CD4-positive, alpha-beta T cell treated with Interleukin-4 for 1 hour (primary cell): ENCODE data around the gene TUBG2.
"Not testable (repeated sequence)": the region's sequence is repeated elsewhere in the genome, so short reads cannot be mapped to it uniquely, and the experiment has no call there.

Experiments
- DNase-seq, 2 donors: peaks; one replicate each; pipeline ENCODE4 v3.0.0-alpha.2; 2020 to 2022

The TUBG2 gene

DNA sequence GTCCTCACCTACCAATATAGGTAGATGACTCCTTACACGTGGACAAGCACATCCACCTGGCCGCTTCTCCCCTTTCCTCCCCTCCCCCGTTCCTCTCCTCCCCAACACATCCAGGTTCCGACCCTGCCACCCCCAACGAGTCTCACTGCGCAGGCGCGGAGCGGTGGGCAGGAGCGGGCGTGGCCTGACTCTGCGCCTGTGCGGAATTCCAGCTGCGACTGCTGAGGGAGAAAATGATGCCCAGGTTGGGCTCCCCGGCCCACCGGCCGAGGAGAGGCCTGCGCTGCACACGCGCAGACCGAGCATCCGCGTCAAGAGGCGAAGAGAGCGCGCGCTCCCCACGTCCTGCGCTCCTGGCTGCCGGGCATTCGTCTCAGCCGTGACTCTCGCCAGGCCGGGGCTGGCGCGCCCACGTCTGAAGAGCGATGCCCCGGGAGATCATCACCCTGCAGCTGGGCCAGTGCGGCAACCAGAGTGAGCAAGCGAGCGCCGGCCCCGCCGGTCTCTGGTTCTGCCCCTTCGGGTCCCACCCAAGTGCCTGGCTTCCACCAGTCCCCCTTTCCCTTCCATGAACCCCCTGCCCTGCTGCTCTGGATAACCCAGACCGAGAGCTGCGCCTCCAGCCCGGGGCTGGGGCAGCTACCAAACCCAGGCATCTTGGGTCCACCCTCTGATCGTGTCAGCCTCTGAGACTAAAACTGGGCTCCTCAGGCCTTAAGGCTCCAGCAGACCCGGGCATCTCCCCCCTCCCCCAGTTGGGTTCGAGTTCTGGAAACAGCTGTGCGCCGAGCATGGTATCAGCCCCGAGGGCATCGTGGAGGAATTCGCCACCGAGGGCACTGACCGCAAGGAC is at the start of gene TUBG2:
Gene TUBG2, plus strand, starts transcription at position 206 of the 853 bp plus-strand sequence. Its CDS starts 220 bp downstream, at position 426.
- DNase-seq: peak; percentile 74 to 82

DNA sequence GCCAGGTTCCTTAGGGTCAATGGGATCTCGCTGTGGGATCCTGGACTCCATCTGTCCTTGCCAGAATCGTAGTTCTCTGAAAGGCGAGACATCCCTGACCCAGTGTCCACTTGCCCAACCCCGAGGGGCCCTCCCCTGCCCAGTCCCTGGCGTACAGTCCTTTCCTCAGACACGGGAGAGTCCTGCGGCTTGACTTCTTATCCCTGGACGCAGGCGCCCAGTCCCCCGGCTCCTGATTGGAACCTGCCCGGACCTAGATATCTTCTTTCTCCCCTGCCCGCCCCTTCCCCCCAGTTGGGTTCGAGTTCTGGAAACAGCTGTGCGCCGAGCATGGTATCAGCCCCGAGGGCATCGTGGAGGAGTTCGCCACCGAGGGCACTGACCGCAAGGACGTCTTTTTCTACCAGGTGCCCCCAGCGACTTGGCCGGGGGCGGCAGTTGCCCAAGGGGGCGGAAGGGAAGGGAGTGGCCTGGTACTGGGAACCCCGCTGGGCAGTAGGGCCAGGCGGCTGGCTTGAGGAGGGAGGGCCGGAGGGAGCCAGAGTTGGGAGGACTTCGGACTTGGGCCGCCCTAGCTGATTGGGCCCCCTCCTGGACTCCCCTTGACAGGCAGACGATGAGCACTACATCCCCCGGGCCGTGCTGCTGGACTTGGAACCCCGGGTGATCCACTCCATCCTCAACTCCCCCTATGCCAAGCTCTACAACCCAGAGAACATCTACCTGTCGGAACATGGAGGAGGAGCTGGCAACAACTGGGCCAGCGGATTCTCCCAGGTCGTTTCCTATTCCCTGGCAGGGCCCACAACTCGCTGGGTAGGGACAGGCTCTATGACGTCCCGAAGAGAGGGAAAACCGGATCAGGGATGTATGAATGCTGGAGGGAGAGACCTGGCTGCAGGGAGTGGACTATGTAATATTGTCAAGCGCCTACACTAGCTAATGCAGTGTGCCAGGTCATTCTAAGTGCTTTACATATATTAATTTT is 49.0 kb upstream of the TUBG2 start:
- DNase-seq: not testable (repeated sequence)

GRCh38 chr17:42612013-42612412 is 47.1 kb upstream of the TUBG2 start:
- DNase-seq: no peak

DNA sequence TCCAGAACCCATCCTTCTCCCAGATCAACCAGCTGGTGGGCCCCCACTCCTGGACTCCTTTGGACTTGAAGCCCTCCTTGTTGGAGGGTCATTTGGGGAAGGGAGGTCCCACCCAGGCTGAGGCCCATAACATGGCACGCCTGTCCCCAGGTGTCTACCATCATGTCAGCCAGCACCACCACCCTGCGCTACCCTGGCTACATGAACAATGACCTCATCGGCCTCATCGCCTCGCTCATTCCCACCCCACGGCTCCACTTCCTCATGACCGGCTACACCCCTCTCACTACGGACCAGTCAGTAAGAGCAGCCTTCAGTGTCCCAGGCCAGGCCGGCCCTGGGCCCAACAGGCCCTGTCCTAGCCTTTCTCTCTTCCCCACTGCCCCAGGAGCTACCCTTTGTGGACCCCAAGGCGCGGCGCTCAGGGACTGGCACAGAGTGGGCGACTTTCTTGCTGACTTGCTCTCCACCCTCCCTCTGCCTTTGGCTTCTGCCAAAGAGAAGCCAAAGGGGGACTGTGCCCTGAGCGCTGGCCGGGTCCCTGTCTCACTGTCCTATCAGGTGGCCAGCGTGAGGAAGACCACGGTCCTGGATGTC is 45.3 kb upstream of the TUBG2 start:
- DNase-seq: no peak

DNA sequence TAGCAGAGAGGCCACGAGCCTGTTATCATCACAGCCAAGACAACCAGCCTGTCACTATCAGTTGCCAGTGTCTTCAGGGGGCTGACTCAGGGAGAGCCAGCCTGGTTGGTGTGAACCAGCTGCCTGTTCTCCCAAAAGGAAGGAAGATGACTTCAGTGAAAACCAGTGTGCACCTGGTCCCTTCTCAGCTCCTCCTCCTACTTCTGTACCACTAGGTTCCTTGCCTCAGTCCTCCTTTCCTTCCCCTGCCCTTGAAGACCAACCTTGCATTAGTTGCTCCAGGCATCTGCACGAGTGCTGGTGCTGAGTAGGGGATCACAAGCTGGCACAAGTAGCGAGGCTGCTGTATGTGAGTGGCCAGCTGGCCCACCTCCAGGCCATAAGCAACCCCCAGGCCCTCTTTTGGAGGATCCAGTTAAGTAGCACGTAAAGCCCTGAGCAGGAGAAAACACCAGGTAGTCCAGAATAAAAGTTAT is 41.1 kb upstream of the TUBG2 start:
- DNase-seq: no peak

DNA sequence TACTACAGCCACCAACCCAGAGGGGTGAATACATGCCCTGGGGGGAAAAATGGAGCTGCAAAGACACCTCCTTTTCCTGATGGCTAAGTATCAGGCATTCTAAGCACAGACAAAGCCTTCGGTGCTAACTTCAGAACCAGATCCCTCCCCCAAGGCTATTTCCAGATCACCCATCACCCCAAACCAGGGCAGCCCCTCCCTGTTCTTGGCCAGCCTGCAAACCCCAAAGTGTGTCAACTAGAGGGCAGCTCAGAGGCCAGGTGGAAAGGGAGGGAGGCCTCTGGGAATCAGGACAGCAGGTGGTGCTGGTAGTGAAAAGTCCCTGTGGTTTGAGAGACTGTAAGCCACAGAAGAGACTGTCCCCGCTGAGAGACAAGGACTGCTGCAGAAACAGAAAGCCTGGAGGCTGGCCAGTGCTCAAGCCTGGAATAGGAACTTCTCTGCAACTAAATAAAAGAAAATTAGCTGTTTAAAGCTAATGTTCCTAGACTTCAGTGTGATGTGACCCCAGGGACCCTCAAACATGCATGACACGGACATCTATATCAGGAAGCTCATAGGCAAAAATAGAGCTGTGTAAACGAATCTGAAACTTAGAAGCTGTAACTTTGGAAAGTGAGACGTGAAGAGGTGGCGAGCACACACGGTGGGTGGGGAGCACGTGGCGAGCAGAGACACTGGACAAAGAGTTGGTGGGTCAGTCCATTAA is 40.5 kb upstream of the TUBG2 start:
- DNase-seq: no peak

- not testable (repeated sequence) for DNase-seq
These were observed 37.1 kb upstream of the TUBG2 start for GRCh38 chr17:42621987-42622386.

DNA sequence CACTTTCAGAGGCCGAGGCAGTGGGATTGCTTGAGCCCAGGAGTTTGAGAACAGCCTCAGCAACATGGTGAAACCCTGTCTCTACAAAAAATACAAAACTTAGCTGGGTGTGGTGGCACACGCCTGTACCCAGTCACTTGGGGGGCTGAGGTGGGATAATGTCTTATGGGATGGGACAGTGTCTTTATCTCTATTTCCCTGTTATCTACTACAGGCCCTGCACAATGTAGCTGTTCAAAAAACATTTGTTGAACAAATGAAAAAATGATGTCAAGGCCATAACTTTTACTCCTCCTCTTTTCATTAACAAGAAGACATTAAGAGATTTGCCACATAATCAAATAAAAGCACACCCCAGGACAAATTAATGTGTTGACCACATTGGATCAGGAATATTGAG is 35.8 kb upstream of the TUBG2 start:
- no peak for DNase-seq

- DNase-seq: no peak
These were observed 35.1 kb upstream of the TUBG2 start for GRCh38 chr17:42623732-42624596.

- DNase-seq: not testable (repeated sequence)
These were observed 31.9 kb upstream of the TUBG2 start for GRCh38 chr17:42627032-42627764.

- no peak for DNase-seq
These were observed 29.6 kb upstream of the TUBG2 start for GRCh38 chr17:42629411-42630009.

- DNase-seq: no peak
These were observed 26.1 kb upstream of the TUBG2 start for GRCh38 chr17:42632949-42633444.

- DNase-seq: no peak
These were observed 19.5 kb upstream of the TUBG2 start for GRCh38 chr17:42639525-42640113.

DNA sequence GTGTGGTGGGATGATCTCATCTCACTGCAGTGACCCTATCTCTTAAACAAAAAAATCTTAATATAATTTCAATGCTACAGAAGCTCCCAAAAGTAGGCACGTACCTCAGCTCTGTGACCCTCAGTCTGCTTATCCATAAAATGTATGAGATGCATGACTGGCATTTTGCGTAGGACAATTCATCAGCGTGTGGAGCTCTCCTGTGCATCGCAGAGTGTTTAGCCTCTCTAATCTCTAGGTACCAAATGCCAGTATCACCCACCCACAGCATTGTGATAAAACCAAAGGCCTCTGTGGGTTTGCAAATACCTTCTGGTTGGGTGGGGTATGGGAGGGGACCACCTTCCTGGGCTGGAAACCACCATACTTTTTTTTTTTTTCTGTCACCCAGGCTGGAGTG is 19.0 kb upstream of the TUBG2 start:
- DNase-seq: no peak

DNA sequence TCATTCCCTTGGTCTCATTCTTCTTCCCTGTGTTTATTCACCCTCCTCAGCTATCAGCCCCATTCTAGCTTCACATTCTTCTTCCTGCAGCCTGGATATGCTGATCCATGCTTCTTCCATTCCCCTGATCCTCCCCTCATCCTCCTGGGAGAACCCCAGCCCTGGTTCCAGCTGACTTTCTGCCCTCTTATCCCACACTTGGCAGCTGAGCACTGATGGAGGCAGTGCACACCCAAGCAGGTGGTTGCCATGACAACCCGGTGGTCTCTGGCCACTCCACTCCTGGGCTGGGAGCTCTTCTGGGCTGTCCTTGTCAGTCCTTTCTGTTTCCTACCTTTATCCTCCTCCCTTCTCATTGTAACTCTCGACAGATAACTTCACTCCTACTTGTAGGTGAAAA is 16.7 kb upstream of the TUBG2 start:
- no peak for DNase-seq

- DNase-seq: no peak
These were observed 11.3 kb upstream of the TUBG2 start for GRCh38 chr17:42647778-42648177.

DNA sequence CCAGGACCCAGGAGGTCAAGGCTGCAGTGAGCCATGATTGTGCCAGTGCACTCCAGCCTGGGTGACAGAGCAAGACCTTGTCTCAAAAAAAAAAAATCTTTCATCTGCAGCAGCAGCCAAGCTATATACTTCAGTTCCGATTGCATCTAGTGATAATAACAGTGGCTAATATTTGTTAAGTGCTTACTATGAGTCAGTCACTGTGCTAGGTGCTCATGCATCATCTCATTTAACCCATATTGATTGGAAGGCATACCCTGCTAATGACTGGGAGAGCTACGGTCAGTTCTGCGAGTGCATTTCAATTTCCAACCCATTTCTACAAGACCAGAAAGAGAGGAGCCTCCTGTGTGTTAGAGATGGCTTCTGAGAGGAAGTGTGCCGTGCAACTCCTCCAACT is 7.7 kb upstream of the TUBG2 start:
- no peak for DNase-seq

GRCh38 chr17:42653179-42654124 is 5.6 kb upstream of the TUBG2 start:
- DNase-seq: no peak
